ENCODE results near the gene RPS27A.

DNA sequence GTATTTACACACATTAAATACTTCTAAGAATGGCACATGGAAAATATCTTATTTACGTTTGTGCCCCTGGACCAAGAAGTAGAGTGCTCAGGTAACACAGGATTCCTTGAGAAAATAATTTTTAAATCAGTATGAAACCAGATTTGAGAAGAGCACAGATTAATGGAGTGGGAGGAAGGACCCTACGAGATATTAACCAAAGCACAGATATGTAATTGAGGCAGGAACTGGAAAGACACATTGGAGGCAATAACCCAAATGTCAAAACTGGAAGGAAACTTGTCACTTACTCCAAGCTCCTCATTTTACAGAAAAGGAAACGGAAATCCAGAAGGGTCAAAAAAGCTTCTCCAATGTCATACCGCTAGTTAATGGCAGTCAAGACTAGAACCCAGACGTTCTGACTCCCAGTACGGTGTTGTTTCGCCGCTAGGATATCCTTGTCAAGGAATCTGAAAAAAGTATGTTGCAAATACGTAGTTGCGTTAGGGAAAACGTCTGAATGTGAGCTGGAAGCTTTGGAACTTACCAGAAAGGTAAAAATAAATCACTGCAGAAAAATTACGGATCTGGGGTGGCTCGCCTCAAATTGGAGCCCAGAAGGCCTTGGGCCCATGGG, 35.9 kb downstream of the RPS27A start:
- TF ChIP-seq CTCF (IDR thresholded peaks at IDR 0.05; ENCODE audit: insufficient read depth, low read length) = no peak
- TF ChIP-seq GABPA (IDR thresholded peaks at IDR 0.05; ENCODE audit: low read depth) = no peak
- TF ChIP-seq POLR2AphosphoS5 (IDR thresholded peaks at IDR 0.05; ENCODE audit: low read depth) = no peak
